DOHH2 (cell line): ENCODE measurements around the gene SLC48A1.

Experiments used
- H3F3A ChIP-seq: fragments of 200-600 bp; sonication (generic), shearing (Covaris generic); 2 replicates; pipeline ENCODE4 v1.6.0; 2016; ENCODE audit warnings: antibody characterized with exemption, mild to moderate bottlenecking; ENCODE audit not compliant: control insufficient read depth, insufficient read depth
- H3K27ac ChIP-seq: fragments of 200-600 bp; sonication (generic); 2 replicates; pipeline ENCODE4 v1.5.1; 2014; ENCODE audit warnings: low read depth, mild to moderate bottlenecking, low read length, moderate library complexity
- H3K27me3 ChIP-seq: fragments of 200-600 bp; sonication (generic); 2 replicates; pipeline ENCODE4 v1.6.1; 2014; ENCODE audit warnings: mild to moderate bottlenecking, low read length, mixed read lengths; ENCODE audit not compliant: control insufficient read depth
- H3K36me3 ChIP-seq: fragments of 200-600 bp; sonication (generic); 2 replicates; pipeline ENCODE4 v1.6.1; 2014; ENCODE audit warnings: mild to moderate bottlenecking, low read length, moderate library complexity, mixed read lengths; ENCODE audit not compliant: control insufficient read depth
- H3K4me1 ChIP-seq: fragments of 200-600 bp; sonication (generic); 2 replicates; pipeline ENCODE4 v1.6.1; 2014; ENCODE audit warnings: mild to moderate bottlenecking, low read length, mixed read lengths; ENCODE audit not compliant: control insufficient read depth
- H3K4me2 ChIP-seq: fragments of 200-600 bp; sonication (generic); 2 replicates; pipeline ENCODE4 v1.6.0; 2014; ENCODE audit warnings: mild to moderate bottlenecking, low read length, moderate library complexity
- H3K4me3 ChIP-seq: fragments of 200-600 bp; sonication (generic); 2 replicates; pipeline ENCODE4 v1.5.1; 2014; ENCODE audit warnings: mild to moderate bottlenecking, low read length, mixed read lengths
- H3K79me2 ChIP-seq: fragments of 200-600 bp; sonication (generic); 2 replicates; pipeline ENCODE4 v1.6.1; 2014; ENCODE audit warnings: mild to moderate bottlenecking, low read length, mixed read lengths; ENCODE audit not compliant: control insufficient read depth
- H3K9me2 ChIP-seq: fragments of 200-600 bp; sonication (generic); replicated peaks from 2 replicates; pipeline ENCODE4 v1.6.1; 2014; ENCODE audit warnings: mild to moderate bottlenecking, low read length, mixed read lengths; ENCODE audit not compliant: control insufficient read depth
- H3K9me3 ChIP-seq: fragments of 200-600 bp; sonication (generic); 2 replicates; pipeline ENCODE4 v1.6.1; 2014; ENCODE audit warnings: antibody characterized with exemption, low read length, mixed read lengths; ENCODE audit not compliant: control insufficient read depth, insufficient read depth
- H4K20me1 ChIP-seq: fragments of 200-600 bp; sonication (generic); 2 replicates; pipeline ENCODE4 v1.6.0; 2014; ENCODE audit warnings: low read depth, mild to moderate bottlenecking, antibody characterized with exemption, low read length, moderate library complexity; ENCODE audit not compliant: control insufficient read depth, insufficient read depth
- CTCF ChIP-seq: fragments of 200-600 bp; sonication (generic); IDR thresholded peaks from one replicate; pipeline ENCODE4 v1.5.1; 2014; ENCODE audit warnings: antibody characterized with exemption, mild to moderate bottlenecking, low read depth, low read length; ENCODE audit not compliant: poor library complexity, severe bottlenecking
- EZH2phosphoT487 ChIP-seq: fragments of 200-600 bp; sonication (generic); IDR thresholded peaks from 2 replicates; pipeline ENCODE4 v1.6.1; 2017; ENCODE audit warnings: borderline replicate concordance, mild to moderate bottlenecking, antibody characterized with exemption, low read length, moderate library complexity, mixed read lengths

The SLC48A1 gene

GRCh38 chr12:47801170-47801903 lies 28.3 kb downstream of the SLC48A1 start:
- no peak overlapping the region for H3K4me3 ChIP-seq
- peaks cover 35% of the 10 kb centered on the region; the same call in 1 of the 2 replicates for H4K20me1 ChIP-seq
- H3K36me3 ChIP-seq: peaks cover 96% of the 10 kb centered on the region
- H3F3A ChIP-seq: peaks cover 5% of the 10 kb centered on the region; the same call in 1 of the 2 replicates
- H3K9me2 ChIP-seq: no peaks in the 10 kb centered on the region
- H3K79me2 ChIP-seq: peaks cover 82% of the 10 kb centered on the region
- H3K9me3 ChIP-seq: no peaks in the 10 kb centered on the region
- no peak overlapping the region for H3K4me2 ChIP-seq
- H3K27ac ChIP-seq: no peak overlapping the region
- H3K4me1 ChIP-seq: peaks cover 65% of the 10 kb centered on the region
- H3K27me3 ChIP-seq: no peaks in the 10 kb centered on the region
- TF ChIP-seq CTCF: no peak
- TF ChIP-seq EZH2phosphoT487: no peak

GRCh38 chr12:47801904-47802246 lies 28.8 kb downstream of the SLC48A1 start:
- no peak for TF ChIP-seq EZH2phosphoT487
- no peak for TF ChIP-seq CTCF
- H3K27ac ChIP-seq: no peak overlapping the region
- peaks cover 95% of the 10 kb centered on the region for H3K36me3 ChIP-seq
- H3K4me1 ChIP-seq: peaks cover 70% of the 10 kb centered on the region
- H3K9me3 ChIP-seq: no peaks in the 10 kb centered on the region
- H3K4me2 ChIP-seq: no peak overlapping the region
- H3K27me3 ChIP-seq: no peaks in the 10 kb centered on the region
- H3K9me2 ChIP-seq: no peaks in the 10 kb centered on the region
- H3K79me2 ChIP-seq: peaks cover 85% of the 10 kb centered on the region
- peaks cover 5% of the 10 kb centered on the region; the same call in 1 of the 2 replicates for H3F3A ChIP-seq
- peaks cover 35% of the 10 kb centered on the region; the same call in 1 of the 2 replicates for H4K20me1 ChIP-seq
- H3K4me3 ChIP-seq: no peak overlapping the region

GRCh38 chr12:47802312-47802711 lies 29.3 kb downstream of the SLC48A1 start:
- TF ChIP-seq EZH2phosphoT487: no peak
- TF ChIP-seq CTCF: peak; percentile 44
- Histone ChIP-seq H3K36me3 (peaks cover 95% of the 10 kb centered on the region), H3K4me1 (peaks cover 74% of the 10 kb centered on the region), H4K20me1 (peaks cover 37% of the 10 kb centered on the region; the same call in 1 of the 2 replicates), H3K4me2 (no peak overlapping the region), H3K9me3 (no peaks in the 10 kb centered on the region), H3K27ac (no peak overlapping the region), H3K9me2 (no peaks in the 10 kb centered on the region), H3F3A (peaks cover 5% of the 10 kb centered on the region; the same call in 1 of the 2 replicates), H3K4me3 (no peak overlapping the region), H3K79me2 (peaks cover 90% of the 10 kb centered on the region), H3K27me3 (no peaks in the 10 kb centered on the region)
